ENCODE data around the gene INTS11. TPM values are rescaled to one million over a fixed set of nuclear protein-coding genes. Genes with fewer than 3 reads are reported as not detected.

INTS11 gene
- total RNA-seq, 1 experiment from 2014 or later: 254 TPM

DNA sequence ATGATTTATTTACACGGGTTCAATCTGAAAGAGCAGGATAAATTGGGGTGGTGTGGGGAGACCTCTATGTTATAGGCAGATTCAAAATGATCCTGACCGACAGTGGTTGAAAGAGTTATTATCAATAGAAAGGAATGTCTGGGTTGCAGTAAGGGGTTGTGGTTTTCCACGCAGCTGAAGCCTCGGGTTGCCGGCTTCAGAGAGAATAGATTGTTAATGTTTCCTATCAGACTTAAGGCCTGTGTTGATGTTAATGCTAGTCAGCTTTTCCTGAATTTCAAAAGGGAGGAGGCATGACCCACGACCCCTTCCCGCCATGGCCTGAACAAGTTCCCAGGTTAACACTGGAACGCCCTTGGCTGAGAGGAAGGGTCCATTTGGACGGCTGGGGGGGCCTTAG lies 48.6 kb downstream of the INTS11 start:
- Histone ChIP-seq H3K27me3 (ENCODE audit: low read length) (no peaks in the 10 kb centered on the region), H3K4me2 (ENCODE audit: low read length) (no peak overlapping the region), H3K9me2 (replicated peaks; ENCODE audit: low read length) (no peaks in the 10 kb centered on the region), H2AFZ (ENCODE audit: low read length) (no peak overlapping the region), H3K79me2 (ENCODE audit: low read length) (peaks cover 35% of the 10 kb centered on the region), H4K20me1 (ENCODE audit: low read length) (peaks cover 8% of the 10 kb centered on the region), H3K4me3 (ENCODE audit: low read length) (no peak overlapping the region), H3K4me1 (ENCODE audit: insufficient read depth, low read length) (peaks cover 28% of the 10 kb centered on the region), H3K9ac (ENCODE audit: low read length) (no peak overlapping the region), H3K36me3 (ENCODE audit: low read depth, low read length) (peaks cover 6% of the 10 kb centered on the region; the same call in 1 of the 2 replicates), H3F3A (ENCODE audit: low read length, unreplicated experiment) (peaks cover 3% of the 10 kb centered on the region), H3K27ac (ENCODE audit: low read length) (no peak overlapping the region), H3K9me3 (ENCODE audit: low read length) (no peaks in the 10 kb centered on the region)
- DNase-seq (no peak), ATAC-seq (no peak)
- intact Hi-C loops (cut with micrococcal nuclease): no loop called here
- BruUV-seq (replicated peaks): no TSS peak
- TF ChIP-seq EZH2 (IDR thresholded peaks at IDR 0.05; ENCODE audit: low read length, unreplicated experiment): no peak
- no peak for TF ChIP-seq EZH2phosphoT487 (IDR thresholded peaks at IDR 0.05; ENCODE audit: borderline replicate concordance, low read length)
- no peak for TF ChIP-seq CTCF (conservative IDR thresholded peaks at IDR 0.05; ENCODE audit: low read depth, low read length)
- CTCF ChIA-PET: no interaction called here
- POLR2A ChIA-PET (ENCODE audit: unreplicated experiment): interaction anchor here (0.5 kb wide), 1 partner anchor 35 kb away, joined by 11 read pairs; no protein-coding TSS in a partner anchor

GRCh38 chr1:1274931-1275431 lies 49.5 kb downstream of the INTS11 start:
- TF ChIP-seq EZH2phosphoT487 (IDR thresholded peaks at IDR 0.05; ENCODE audit: borderline replicate concordance, low read length): no peak
- no peak for TF ChIP-seq EZH2 (IDR thresholded peaks at IDR 0.05; ENCODE audit: low read length, unreplicated experiment)
- no peak for TF ChIP-seq CTCF (conservative IDR thresholded peaks at IDR 0.05; ENCODE audit: low read depth, low read length)
- intact Hi-C loops (cut with micrococcal nuclease): no loop called here
- H4K20me1 ChIP-seq (ENCODE audit: low read length): peaks cover 12% of the 10 kb centered on the region
- H2AFZ ChIP-seq (ENCODE audit: low read length): no peak overlapping the region
- ChIA-PET POLR2A (ENCODE audit: unreplicated experiment) (no interaction called here), CTCF (no interaction called here)
- BruUV-seq (replicated peaks): no TSS peak
- no peaks in the 10 kb centered on the region for H3K9me3 ChIP-seq (ENCODE audit: low read length)
- H3K9me2 ChIP-seq (replicated peaks; ENCODE audit: low read length): no peaks in the 10 kb centered on the region
- DNase-seq: no peak
- H3K79me2 ChIP-seq (ENCODE audit: low read length): peaks cover 44% of the 10 kb centered on the region
- no peak overlapping the region for H3K27ac ChIP-seq (ENCODE audit: low read length)
- H3K36me3 ChIP-seq (ENCODE audit: low read depth, low read length): peaks cover 10% of the 10 kb centered on the region; the same call in 1 of the 2 replicates
- peak overlapping the region; percentile 96; the same call in 1 of the 2 replicates for H3K4me3 ChIP-seq (ENCODE audit: low read length)
- H3K27me3 ChIP-seq (ENCODE audit: low read length): no peaks in the 10 kb centered on the region
- peaks cover 3% of the 10 kb centered on the region for H3F3A ChIP-seq (ENCODE audit: low read length, unreplicated experiment)
- no peak overlapping the region for H3K9ac ChIP-seq (ENCODE audit: low read length)
- no peak for ATAC-seq
- H3K4me2 ChIP-seq (ENCODE audit: low read length): peak overlapping the region; percentile 99
- H3K4me1 ChIP-seq (ENCODE audit: insufficient read depth, low read length): peaks cover 29% of the 10 kb centered on the region

DNA sequence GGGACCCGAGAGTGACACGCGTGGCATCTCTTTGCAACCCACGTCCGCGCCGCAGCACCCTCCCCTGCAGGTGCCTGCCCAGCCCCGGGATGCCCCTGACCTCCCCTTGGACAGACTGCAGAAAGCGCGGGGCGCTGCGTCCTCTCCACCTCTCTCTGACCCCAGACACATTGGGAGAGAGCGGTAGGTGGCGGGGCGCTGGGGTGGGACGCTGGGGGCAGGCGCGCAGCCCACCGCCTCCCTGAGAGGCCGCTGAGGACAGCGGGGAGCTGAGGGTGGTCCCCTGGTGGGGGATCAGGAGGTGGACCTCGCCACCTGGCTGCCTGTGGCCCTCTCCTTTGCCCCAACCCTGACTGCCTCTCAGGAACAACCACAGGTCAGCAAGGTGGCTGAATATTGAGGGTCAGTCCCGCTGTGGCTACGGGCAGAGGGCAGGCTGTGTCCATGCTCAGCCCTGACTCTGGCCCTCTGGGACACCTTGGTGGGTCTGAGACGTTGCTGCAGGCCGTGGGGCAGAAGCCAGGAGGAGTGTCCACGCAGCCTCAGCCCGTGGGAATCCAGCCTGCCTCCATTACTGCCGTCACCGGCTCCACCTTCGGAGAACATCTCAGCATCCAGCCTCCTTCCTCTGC lies 50.0 kb downstream of the INTS11 start:
- H3K9ac ChIP-seq (ENCODE audit: low read length): peak overlapping the region; percentile 98
- CTCF ChIA-PET: interaction anchor here (0.6 kb wide), 1 partner anchor 43 kb away, joined by 5 read pairs; no protein-coding TSS in a partner anchor
- H2AFZ ChIP-seq (ENCODE audit: low read length): peak overlapping the region; percentile 78
- POLR2A ChIA-PET (ENCODE audit: unreplicated experiment): interaction anchor here (0.6 kb wide), 1 partner anchor 9 kb away, joined by 3 read pairs; no protein-coding TSS in a partner anchor
- DNase-seq: no peak
- H3K27ac ChIP-seq (ENCODE audit: low read length): peak overlapping the region; percentile 23; the same call in 1 of the 2 replicates
- peaks cover 13% of the 10 kb centered on the region; the same call in 1 of the 2 replicates for H3K36me3 ChIP-seq (ENCODE audit: low read depth, low read length)
- H4K20me1 ChIP-seq (ENCODE audit: low read length): peaks cover 12% of the 10 kb centered on the region
- H3K27me3 ChIP-seq (ENCODE audit: low read length): no peaks in the 10 kb centered on the region
- no peak for TF ChIP-seq EZH2phosphoT487 (IDR thresholded peaks at IDR 0.05; ENCODE audit: borderline replicate concordance, low read length)
- no peak for TF ChIP-seq CTCF (conservative IDR thresholded peaks at IDR 0.05; ENCODE audit: low read depth, low read length)
- no peak for TF ChIP-seq EZH2 (IDR thresholded peaks at IDR 0.05; ENCODE audit: low read length, unreplicated experiment)
- no peak for ATAC-seq
- H3K79me2 ChIP-seq (ENCODE audit: low read length): peaks cover 50% of the 10 kb centered on the region
- H3K4me1 ChIP-seq (ENCODE audit: insufficient read depth, low read length): peaks cover 29% of the 10 kb centered on the region
- peaks cover 3% of the 10 kb centered on the region for H3F3A ChIP-seq (ENCODE audit: low read length, unreplicated experiment)
- H3K9me2 ChIP-seq (replicated peaks; ENCODE audit: low read length): no peaks in the 10 kb centered on the region
- no TSS peak for BruUV-seq (replicated peaks)
- intact Hi-C loops (cut with micrococcal nuclease): no loop called here
- no peaks in the 10 kb centered on the region for H3K9me3 ChIP-seq (ENCODE audit: low read length)
- H3K4me2 ChIP-seq (ENCODE audit: low read length): peak overlapping the region; percentile 99
- peak overlapping the region; percentile 96 for H3K4me3 ChIP-seq (ENCODE audit: low read length)

All from PC-3 (cell line).